RCC 7860 (cell line): Measurements from ENCODE around the gene ZNF146.
"Not testable (repeated sequence)": the region's sequence is repeated elsewhere in the genome, so short reads cannot be mapped to it uniquely, and the experiment has no call there.

Source experiments
- DNase-seq: peaks from one replicate; pipeline ENCODE4 v3.0.0-alpha.2; 2015; ENCODE audit warnings: low spot score
- FAIRE-seq: peaks from 2 replicates; lab custom pipeline; 2012; peaks lifted over from hg19 to GRCh38; lab: Jason Lieb, UNC

The ZNF146 gene

DNA sequence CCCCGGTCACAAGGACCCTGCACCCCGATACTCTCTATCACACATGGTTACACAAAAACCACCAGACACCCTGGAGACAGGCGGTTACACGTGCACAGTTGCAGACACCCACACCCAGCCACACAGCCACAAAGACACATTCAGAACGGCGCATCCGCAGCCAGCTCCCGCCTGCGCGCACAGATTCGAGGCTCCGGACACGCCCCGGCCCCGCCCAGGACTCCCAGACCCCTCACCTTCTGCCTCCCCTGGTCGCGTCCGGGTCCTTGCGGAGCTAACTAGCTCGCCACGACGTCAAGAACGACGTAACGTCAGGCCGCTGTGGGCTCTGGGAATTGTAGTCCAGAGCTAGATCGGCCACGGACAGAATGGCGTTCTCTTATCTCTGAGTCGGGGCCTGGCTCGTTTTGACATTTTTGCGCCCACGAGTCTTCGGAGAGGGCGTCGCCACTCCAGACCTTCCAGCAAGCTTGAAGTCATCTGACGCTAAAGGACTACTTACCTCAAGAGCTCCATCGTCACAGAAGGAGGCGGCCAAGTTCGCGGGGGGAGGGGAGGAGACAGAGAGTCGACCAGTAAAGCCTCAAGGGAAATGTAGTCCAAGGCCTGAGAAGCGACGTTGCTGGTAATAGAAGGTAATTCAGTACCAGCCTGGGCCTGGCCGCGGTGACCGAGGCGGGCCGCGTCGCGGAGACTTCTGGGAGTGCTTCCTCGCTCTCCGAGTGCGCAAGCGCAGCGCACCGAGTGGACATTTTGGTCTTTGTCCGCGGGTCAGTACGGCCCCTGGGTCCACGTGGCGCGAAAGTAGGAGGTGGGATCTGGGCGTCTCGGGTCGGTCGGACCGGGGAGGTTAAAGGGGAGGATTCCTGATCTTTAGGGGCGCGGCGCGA, at the start of gene ZNF146, which contains the start of gene ZNF565:
ZNF146 (plus strand) TSS at position 721 of the 890 bp plus-strand sequence. CDS start 21,335 bp downstream, outside the sequence.
ZNF565 (minus strand) TSS at position 280 of the 890 bp plus-strand sequence. CDS start 12,680 bp downstream, outside the sequence.
- peak; percentile 72 for FAIRE-seq
- DNase-seq: peak; percentile 96

DNA sequence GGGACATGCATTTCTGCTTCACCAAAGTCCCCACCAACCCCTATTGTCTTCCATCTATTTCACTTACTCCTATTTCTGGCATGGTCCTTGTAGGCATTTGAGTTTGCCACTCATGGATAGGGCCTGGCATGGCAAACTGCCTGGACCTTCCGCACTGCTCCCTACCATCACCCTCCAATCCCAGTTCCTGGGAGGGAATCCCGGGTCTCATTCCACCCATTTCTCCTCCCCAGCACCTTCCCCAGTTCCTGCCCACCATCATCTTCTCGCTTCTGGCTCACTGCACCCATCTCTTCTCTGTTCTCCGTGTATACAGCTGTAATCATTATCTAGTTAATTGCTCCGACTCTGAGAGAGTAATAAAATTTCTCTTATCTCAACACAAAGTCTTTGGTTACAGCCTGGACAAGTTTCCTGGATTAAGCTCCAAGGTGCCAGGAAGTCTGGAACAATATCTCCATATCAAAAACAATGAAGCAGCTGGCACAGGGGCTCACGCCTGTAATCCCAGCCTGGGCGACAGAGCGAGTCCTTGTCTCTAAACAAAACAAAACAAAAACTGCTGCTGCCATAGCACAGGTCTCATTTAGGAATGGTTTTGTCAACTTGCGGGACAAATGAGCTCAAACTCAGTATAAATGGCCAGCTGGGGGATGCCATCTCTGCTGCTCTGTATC, 45.7 kb upstream of the ZNF146 start:
- FAIRE-seq (no peak), DNase-seq (no peak)

DNA sequence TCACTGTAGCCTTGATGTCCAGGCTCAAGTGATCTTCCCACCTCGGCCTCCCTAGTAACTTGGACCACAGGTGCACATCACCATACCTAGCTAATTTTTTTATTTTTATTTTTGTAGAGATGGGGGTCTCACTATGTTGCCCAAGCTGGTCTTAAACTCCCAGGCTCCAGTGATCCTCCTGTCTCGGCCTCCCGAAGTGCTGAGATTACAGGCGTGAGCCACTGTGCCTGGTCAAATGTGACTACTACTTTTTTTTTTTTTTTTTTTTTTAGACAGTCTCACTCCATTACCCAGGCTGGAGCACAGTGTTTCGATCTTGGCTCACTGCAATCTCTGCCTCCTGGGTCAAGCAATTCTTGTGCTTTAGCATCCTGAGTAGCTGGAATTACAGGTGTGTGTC, 42.1 kb upstream of the ZNF146 start:
- FAIRE-seq (no peak), DNase-seq (no peak)

DNA sequence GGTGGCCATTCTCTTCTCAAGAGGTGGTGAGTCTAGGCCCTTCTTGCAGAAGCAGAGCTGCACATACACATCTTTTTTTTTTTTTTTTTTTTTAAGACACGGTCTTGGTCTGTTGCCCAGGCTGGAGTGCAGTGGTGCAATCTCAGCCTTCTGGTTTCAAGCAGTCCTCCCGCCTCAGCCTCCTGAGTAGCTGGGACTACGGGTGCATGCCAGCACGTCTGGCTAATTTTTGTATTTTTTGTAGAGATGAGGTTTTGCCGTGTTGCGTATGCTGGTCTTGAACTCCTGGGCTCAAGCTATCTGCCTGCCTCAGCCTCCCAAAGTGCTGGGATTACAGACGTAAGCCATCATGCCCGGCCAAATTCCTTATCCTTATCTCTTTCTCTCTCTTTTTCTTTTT, 41.1 kb upstream of the ZNF146 start:
- not testable (repeated sequence) for FAIRE-seq, DNase-seq

DNA sequence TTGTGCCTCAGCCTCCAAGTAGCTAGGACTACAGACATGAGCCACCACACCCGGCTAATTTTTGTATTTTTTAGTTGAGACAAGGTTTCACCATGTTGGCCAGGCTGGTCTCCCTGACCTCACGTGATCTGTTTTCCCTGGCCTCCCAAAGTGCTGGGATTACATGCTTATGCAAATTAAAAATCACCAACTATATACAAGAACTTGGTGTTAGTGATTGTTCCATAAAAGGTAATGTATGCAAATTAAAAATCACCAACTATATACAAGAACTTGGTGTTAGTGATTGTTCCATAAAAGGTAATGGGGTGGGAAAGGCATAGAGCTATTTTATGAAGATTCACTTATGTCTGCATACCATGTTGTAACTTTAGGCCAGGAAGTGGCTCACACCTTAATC, 35.8 kb upstream of the ZNF146 start:
- not testable (repeated sequence) for FAIRE-seq, DNase-seq

DNA sequence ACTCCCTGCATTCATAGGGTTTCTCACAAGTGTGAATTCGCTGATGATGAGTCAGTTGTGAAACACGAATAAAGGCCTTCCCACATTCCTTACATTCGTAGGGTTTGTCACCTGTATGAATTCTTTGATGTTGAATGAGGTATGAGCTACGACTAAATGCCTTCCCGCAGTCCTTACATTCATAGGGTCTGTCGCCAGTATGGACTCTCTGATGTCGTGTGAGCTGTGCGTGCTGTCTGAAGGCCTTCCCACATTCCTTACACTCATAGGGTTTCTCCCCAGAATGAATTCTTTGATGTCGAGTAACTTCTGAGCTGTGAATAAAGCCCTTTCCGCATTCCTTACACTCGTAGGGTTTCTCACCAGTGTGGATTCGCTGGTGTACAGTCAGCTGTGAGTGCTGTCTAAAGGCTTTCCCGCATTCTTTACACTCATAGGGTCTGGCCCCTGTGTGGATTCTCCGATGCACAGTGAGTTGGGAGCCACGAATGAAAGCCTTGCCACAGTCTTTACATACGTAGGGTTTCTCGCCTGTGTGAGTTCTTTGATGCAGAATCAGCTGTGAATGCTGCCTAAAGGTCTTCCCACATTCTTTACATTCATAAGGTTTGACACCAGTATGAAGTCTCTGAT, 32.2 kb upstream of the ZNF146 start:
- DNase-seq (peak; percentile 61), FAIRE-seq (no peak)

DNA sequence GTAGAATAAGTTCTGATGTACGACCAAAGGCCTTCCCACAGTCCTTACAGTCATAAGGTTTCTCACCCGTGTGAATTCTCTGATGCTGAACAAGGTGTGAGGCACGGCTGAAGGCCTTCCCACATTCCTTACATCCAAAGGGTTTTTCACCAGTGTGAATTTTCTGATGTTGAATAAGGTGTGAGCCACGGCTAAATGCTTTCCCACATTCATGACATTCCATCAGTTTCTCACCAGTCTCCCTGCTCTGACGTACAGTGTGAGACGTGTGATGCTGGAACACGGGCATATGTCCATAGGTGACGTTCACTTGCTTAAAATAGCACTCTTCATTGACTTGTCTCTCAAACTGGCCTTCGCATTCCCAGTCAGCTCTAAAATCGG, 31.7 kb upstream of the ZNF146 start:
- DNase-seq (peak; percentile 17), FAIRE-seq (no peak)

DNA sequence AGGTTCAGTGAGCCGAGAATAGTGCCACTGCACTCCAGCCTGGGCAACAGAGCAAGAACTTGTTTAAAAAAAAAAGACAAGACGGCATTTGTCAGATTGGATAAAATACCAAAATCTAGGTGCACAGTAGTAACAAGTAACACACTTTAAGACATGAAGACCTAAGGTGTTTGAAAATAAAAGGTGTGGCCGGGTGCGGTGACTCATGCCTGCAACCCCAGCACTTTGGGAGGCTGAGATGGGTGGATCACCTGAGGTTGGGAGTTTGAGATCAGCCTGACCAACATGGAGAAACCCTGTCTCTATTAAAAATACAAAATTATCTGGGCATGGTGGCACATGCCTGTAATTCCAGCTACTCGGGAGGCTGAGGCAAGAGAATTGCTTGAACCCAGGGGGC, 28.2 kb upstream of the ZNF146 start:
- not testable (repeated sequence) for DNase-seq, FAIRE-seq

DNA sequence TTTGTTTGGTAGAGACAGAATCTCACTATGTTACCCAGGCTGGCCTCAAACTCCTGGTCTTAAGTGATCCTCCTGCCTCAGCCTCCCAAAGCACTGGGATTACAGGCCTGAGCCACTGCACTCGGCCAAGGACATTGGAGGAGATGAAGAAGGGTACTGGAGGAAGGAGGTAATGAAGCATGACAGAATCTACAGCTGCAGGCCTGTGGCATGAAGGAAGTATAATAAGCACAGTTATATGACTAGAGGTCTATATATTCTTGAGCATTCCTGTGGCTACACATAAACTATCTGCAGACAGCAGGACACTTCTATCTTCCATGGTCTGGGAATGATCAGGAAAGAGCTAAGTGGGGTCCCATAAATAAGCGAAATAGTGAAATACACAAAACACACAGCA, 18.7 kb upstream of the ZNF146 start:
- FAIRE-seq (peak; percentile 7), DNase-seq (peak; percentile 72)

DNA sequence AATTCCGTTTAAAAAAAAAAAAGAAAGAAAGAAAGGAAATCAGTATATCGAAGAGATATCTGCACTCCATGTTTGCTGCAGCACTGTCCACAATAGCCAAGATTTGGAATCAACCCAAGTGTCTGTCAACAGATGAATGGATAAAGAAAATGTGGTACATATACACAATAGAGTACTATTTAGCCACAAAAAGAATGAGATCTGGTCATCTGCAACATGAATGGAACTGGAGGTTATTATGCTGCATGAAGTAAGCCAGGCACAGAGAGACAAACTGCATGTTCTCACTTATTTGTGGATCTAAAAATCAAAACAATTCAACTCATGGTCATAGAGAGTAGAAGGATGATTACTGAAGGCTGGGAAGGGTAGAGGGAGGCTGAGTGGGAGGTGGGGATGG, 16.8 kb upstream of the ZNF146 start:
- DNase-seq (no peak), FAIRE-seq (no peak)

DNA sequence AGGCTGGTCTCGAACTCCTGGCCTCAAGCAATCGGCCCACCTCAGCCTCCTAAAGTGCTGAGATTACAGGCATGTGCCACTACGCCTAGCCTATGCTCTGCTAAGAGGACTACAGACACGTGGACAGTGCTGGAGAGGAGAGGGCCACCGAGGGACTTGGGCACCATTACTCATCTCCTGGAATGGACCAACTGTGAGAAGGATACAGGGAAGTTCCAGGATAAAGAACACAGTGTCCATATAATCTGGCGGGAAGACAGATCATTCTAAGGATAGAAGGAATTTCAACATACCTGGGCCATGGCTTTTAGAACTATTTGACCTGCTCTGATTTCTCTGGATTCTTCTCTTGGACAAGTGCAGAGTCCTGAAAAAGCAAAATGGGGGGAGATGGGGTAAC, 13.2 kb upstream of the ZNF146 start:
- FAIRE-seq (no peak), DNase-seq (no peak)

DNA sequence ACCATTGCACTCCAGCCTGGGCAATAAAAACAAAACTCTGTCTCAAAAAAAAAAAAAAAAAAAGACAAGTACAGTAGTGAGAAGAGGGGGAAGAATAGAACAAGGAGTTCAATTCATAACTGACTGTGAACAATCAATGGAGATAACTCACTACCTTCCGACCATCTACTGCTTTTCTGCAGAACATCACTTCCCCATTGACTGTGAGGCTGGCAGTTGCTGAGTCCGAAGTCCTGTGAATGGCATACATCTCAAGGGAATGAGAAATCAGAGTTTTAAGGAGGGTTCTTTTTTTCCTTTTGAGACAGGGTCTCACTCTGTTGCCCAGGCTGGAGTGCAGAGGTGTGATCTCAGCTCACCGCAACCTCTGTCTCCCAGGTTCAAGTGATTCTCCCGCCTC, 11.6 kb upstream of the ZNF146 start:
- DNase-seq: no peak
- no peak for FAIRE-seq

DNA sequence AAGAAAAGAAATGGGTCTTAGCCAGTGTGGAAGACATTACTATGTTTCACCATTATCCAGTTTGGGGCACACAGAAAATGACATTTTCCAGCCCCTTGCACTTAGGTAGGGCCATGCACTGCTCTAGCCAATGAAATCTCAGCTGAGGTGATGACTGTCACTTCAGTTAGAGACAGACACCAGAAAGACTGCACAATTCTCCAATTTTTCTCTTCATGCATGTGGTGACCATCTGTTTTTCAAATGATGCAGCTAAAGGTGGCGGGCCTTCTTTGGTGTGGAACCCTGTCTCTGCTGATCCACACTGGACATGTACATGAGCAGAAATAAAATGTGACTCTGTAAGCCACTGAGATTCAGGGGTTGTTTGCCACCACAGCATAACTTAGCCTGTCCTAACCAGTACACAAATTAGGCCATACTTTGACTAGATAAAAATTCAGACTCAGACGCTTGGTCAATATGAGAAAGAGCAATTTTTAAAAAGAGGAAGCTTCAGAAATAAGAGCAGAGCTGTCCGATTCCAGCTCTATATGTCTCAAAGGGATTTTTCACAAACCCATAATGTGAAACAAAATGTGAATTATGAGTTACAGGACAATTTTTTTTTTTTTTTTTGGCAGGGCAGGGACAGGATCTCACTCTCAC, 7.2 kb upstream of the ZNF146 start:
- no peak for DNase-seq
- FAIRE-seq: no peak

DNA sequence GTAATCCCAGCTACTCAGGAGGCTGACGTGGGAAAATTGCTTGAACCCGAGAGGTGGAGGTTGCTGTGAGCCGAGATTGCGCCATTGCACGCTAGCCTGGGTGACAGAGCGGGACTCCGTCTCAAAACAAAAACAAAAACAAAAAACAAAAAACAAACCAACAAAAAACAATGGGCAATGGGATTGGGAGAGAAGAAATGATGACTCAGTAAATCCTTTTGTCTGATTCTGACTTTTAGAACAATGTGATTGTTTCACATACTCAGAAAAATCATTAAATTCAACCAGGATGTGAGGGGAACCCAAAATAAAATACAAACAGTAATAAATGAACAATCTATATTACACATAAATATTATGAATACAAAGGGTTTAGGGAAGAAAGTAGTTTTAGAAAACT, 5.5 kb upstream of the ZNF146 start:
- no peak for FAIRE-seq

DNA sequence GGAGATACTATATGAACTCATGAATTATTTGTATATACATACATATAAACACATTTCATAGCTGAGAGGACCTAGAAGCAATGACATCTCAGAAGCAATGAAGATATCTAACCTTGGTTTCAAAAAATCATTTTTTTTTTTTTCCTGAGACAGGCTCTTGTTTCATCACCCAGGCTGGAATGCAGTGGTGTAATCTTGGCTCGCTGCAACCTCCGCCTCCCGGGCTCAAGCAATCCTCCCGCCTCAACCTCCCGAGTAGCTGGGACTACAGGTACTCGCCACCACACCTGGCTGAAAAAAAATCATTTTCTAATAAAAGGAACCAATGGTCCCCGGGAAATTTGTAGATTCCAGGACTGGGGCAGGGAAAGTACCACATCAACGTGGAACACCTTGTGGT, 4.4 kb upstream of the ZNF146 start:
- DNase-seq (no peak), FAIRE-seq (no peak)

More for the DNA sequence above, 5.5 kb upstream of the ZNF146 start:
- no peak for DNase-seq

DNA sequence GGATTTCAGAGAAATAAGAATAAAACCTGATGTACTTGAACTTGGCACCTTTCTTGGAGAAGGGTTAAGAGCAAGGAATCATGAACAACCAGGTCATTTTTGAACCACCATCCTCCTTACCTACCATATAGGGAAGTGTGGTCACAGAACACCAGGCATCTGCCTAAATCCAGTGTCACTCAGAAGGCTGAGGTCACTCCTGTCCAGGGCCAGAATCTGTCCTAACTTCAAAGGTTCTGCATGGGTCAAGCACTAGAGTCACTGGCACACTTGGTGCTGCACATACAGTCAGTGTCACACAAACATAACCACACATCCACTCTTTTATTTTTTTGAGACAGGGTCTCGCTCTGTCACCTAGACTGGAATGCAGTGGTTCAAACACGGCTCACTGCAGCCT, 2.0 kb upstream of the ZNF146 start:
- DNase-seq (no peak), FAIRE-seq (no peak)

DNA sequence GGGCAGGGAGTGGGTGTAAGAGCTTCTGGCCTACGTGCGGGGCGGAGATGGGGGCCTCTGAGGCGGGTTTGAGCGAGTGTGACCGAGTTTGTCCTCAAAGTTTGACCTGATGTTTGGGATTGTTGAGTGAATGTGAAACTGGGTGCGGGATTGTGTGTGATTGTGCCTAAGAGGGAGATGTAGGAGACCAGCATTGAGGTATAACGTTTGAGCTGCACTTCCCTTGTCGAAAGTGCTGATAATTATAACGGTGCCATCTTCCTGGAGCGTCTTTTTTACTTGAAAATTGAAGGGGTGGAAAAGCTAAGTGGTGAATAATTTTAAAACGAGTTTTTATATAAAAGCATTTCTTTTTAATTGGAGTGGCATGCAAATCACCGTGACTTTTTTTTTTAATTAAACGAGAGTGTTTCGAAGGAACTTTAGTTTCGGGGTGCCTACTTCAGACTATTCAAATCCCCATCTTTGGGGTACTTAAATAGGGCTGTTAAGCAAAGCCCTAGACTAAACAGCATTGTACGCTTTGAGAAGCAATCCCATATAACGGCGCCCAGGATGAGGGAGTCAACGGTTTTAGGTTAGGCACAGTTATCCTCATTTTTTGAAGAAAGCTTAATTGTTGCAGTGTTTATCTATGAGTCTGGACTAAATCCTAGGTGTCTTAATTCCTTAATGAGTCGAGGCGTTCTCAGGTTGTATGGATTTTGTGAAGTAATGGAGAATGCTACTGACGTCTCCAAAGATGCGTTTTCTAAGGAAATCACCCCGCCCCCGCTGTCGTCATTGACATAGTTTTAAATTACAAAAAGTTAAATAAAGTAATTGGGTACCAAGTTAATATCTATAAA, 594 bp downstream of the ZNF146 start:
- DNase-seq (no peak), FAIRE-seq (no peak)

DNA sequence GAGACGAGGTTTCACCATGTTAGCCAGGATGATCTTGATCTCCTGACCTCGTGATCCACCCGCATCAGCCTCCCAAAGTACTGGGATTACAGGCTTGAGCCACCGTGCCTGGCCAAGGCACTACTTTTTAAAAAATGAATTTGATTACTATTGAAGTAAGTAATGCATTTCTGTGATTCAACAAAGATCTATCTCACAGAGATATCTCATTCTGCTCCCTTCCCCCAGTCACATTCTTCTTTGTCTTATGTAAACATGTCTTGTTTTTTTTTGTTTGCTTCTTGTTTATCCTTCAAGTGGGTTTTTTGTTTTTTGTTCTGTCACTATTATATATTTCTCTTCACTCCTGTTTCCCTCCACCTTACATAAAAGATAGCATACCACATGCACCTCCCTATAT, 6.6 kb downstream of the ZNF146 start:
- DNase-seq (no peak), FAIRE-seq (no peak)

DNA sequence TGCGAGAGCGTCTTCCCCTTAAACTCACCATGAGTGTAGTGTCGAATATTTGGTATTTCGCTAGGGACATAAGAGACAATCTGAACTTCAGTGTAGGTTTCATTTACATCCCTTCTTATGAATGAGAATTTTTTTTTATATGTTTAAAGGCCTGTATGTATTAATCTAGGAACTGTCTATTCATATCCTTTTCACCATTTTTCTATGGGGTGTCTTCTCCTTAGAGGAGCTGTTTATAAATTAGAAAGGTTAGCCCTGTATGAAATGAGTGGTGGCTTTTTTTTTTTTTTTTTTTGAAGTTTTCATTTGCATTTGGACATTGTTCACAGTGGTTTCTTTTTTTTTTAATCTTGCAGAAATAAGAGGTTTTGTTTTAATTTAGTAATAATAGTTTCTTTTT, 7.6 kb downstream of the ZNF146 start:
- DNase-seq: no peak
- FAIRE-seq: no peak

DNA sequence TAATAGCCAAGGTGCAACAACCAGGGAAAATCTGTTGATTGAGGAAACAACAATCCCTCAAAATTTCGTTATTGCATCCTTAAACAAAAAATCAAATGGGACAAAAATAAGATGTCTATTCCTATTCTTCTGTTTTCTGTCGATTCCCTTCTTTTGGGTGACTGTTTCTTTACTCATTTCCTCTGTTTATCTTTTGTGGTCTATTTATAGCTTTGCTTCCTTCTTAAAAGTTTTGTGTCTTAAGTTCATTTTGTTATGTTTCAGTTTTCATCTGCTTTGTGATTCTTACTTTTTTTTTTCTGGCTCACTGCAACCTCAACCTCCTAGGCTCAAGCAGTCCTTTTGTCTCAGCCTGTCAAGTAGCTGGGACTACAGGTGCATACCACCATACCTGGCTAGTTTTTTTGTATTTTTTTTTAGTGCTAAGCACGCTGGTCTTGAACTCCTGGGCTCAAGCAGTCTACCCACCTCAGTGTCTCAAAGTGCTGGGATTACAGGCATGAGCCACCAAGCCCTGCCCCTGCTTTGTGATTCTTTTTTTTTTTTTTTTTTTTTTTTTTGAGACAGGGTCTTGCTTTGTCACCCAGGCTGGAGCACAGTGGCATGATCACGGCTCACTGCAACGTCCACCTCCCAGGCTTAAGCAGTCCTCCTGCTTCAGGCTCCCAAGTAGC, 10.4 kb downstream of the ZNF146 start:
- no peak for DNase-seq
- FAIRE-seq: no peak
